Measurements from ENCODE around the gene AFAP1L2.
"Not testable (repeated sequence)": the region's sequence is repeated elsewhere in the genome, so short reads cannot be mapped to it uniquely, and the experiment has no call there.

AFAP1L2 gene

DNA sequence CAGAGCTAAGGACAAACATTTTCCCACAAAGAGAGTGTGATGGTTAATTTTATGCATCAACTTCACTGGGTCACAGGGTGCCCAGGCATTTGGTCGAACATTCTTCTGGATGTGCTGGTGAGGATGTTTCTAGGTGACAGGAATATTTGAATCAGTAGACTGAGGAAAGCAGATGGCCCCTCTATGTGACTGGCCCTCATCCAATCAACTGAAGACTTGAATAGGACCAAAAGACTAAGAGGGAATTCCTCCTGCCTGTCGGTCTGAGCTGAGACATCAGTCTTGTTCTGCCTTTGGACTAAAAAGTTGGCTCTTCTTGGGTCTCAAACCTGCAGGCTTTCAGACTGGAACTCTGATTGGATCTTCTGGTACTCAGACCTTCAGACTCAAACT, 44.4 kb downstream of the AFAP1L2 start:
- no peak for DNase-seq (ENCODE audit: low read depth)

DNA sequence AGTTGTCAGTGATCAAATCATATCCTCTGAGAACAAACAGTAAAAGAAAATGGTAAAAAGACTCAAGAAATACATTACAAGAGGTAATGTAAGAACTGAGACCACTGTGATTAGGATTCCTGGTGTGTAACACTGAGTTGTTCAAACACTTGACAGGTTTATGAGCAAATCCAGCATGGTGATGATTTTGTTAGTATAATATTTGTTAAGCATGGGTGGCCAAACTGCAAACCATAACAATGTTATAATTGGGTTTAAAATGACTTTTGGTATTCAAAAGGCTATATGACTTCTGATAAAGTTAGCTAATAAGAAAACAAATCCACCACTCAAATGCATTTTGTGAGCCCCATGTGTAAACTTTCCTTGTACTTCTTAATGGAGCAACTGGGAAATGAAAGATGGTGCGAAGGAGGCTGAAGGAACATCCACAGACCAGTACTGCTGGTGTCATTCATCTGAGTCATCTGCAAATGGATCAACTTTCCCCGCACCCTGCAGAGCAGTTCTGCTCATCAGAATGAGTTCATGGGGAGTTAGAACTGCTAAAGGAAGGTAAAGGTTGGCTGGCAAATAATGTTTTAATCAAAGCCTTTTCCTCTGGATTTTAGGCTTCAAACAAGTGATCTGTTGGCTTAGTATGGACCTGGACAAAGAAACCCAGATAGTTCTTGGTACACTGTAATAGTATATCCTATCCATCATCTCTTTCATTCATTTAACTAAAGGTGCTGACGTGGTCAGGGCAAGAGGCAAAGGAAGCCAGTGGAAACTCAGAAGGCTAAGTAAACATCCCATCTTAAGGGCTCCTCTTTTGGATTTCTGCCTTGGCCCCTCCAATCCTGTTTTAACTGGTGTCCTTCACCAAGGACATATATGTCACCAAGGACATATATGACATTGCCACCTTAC, 45.0 kb downstream of the AFAP1L2 start:
- DNase-seq (ENCODE audit: low read depth), result no peak

DNA sequence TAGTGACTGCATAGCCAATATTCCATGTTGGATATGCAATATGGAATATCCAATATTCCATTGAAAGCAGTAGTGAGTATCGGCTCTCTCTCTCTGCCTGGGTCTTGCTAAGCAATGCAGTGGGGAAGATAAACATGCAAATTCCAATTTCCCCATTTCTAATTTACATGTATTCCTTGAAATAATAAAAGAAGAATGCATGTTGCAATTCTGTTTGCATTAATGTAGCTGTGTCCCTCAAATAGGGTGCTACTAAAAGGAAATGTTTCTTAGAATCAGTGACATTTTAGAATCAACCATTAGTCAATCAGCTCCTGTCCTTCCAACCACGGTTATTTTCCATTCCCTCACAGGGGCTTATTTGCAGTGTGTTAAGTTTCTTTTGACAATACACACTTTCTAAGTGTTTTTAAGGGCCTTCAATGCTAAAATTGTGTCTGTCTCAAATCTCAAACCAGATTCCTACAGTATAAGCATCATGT, 46.7 kb downstream of the AFAP1L2 start:
- DNase-seq (ENCODE audit: low read depth), result no peak

DNA sequence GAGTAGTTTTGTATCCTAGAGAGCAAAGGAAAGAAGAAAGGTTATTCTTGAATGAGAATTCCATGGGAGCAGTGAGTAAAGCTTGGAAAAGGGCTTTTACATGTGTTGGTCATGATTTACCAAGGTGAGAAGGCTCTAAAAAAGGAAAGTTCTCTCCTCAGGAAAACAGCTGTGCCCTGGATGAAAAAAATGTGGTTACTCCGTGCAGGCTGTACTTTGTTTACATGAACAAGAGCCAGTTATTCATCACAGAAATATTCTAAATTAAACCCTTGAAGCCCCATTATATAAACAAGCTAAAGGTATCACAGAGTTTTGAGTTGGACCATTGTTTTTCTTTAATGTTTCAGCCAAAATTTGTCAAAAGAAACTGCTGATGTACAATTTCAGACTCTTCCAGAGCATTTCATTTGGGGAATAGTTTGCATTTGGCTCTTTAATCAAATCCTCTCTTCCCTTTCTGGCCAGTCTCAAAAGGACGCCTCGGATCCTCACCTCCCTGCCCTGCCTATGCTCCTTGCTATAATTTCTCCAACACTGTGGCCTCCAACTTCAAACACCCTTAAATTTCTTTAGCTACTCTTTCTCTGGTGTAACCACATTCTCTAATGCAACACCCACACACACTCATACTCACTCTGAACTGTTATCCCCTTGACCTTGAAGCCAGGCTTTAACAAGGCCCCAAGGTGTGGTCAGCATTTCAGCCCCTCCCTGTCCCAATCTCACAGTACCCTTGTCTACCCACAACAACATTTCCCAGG, 47.4 kb downstream of the AFAP1L2 start:
- no peak for DNase-seq (ENCODE audit: low read depth)

DNA sequence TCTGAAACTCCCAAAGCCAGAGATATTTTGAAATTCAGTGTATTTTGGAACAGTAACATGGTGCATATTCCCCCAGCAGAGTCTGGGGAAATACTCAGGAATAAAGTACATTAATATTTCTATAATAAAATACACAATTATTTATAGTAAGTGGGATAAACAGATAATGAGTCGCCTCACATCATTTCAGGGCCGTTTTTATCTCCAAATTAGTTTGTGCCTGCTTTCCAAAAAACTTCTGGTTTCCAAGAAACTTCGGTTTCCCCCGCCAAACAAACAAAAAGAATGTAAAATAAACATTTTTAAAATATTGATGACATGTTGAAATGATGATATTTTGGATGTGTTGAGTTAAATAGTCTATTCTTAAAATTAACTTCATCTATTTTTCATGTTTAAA, 48.2 kb downstream of the AFAP1L2 start:
- no peak for DNase-seq (ENCODE audit: low read depth)

DNA sequence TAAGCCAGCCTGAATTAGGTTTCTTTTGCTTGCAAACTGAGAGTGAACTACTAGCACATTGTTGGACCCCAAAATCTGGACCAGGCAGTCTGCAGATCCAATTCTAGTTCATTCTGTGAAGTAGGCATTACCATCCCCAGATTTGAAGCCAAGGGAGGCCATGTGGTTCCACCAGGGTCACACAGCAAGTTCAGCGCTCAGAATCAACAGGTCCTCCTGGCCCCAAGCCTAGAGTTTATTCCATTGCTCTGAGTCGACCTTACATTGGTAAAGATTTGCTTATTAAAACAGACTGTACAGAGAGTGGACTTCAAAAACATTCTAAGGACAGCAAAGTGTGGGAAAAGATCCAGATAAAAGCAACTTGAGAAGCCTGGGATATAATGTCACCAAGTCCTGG, 50.9 kb downstream of the AFAP1L2 start:
- no peak for DNase-seq (ENCODE audit: low read depth)

DNA sequence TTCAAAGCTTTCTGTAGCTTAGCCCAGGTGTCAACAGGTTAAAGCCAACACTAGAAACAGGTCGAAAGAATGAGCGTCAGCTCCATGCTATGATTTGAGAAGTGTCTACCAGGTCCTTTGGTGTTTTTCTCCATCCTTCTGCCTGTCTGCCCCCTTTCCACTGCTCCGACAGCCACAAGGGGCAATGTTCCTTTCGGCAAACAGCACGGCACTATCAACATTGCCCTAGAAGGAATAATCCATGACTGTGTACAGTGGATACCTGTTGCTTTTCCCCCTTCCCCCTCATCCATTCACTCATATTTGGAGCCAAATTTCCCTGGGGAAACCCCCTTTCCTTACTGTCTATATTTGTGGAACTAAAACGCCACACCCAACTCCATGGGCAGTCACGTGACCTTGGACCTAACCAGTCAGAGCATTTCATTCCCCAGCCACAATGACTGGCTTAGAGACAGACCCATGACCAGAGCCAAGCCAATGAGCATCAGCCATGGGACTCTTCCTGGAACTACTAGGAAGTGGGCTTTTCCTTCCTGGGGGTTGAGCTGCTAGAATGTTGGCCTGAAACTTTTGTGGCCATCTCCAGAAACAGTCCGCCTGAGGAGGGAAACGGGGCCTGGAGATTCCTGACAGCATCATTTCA, 51.5 kb downstream of the AFAP1L2 start:
- no peak for DNase-seq (ENCODE audit: low read depth)

DNA sequence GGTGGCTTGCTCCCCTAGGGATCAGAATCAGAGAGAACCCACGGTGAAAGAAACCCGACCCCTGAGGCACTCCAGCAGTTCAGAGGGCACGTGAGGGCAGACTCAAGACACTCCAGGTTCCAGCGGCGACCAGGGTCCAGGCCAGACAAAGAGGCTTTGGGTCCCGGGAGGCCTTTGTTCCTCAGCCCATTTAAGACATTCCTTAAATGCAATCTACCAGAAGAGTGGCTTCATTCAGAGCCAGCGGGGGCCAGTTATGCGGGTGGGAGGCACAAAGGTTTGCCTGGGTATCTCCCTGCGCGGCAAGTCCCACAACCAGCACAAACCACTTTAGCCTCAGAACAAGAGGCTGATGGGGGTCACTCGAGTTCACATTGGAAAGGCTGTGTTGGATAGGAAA, 53.6 kb downstream of the AFAP1L2 start:
- DNase-seq (ENCODE audit: low read depth), result no peak

DNA sequence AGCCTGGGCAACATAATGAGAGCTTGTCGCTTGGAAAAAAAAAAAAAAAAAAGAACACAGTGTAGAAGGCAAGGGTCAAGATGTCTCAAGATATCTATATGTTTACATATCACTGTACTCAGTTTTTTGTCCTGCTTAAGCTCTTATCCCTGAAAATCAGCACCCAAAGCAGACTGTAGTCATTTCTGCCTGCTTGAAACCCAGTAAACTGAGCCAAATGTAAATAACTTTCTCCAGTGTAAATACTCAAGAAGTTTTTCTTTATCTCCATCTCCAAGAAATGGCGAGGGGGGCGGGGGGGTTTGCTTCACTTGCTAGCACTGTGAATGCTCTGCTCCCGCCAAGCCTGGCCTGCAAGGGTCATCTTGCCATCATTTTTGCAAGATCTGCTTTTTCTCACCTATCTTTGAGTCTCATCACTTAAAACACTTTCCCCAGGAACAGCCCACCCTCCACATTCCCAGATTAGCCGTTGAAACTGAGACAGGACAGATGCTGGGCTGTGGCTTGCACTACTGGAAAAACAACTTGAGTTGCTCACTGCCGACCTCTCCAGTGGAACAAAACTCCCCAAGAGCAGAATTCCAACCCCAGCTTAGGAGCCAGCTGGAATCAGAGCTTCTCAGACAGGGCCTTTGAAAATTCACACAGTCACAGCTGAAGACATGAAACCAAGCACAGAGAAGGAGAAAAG, 54.6 kb downstream of the AFAP1L2 start:
- DNase-seq (ENCODE audit: low read depth), result no peak

DNA sequence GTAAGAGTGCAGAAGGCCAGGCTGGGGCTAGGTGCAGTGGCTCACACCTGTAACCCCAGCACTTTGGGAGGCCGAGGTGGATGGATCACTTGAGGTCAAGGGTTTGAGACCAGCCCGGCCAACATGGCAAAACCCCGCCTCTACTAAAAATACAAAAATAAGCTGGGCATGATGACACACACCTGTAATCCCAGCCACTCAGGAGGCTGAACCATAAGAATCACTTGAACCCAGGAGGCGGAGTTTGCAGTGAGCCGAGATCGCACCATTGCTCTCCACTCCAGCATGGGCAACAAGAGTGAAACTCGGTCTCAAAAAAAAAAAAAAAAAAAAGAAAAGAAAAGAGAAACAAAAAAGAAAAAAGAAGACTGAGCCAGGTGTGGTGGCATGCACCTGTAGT, 55.2 kb downstream of the AFAP1L2 start:
- not testable (repeated sequence) for DNase-seq (ENCODE audit: low read depth)

DNA sequence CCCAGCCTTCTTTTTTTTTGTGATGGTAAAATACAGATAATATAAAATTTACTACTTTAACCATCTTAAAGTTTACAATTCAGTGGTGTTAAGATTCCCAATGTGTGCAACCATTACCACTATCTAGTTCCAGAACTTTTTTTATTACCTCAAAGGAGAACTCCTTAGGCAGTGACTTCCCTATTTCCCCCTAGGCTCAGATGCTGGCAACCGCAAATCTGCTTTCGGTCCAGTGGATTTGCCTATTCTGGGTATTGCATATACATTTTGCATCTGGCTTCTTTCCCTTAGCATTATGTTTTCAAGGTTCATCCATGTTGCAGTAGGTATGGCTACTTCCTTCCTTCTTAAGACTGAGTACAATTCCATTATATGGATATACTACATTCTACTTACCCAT, 56.5 kb downstream of the AFAP1L2 start:
- no peak for DNase-seq (ENCODE audit: low read depth)

DNA sequence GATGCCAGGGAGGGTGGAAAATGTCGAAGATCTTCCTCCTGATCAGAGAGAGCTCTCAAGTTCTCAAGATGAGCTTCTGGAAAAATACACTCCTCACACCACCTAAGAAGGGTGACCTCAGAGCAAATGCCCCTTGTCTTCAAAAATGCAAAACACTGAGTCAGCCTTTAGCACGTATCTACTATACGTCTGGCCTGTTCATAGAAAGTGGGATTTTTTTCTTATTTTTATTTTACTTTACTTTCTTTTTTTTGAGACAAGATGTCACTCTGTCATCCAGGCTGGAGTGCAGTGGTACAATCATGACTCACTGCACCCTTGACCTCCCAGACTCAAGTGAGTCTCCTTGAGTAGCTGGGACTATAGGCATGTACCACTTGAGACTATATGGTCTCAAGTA, 57.1 kb downstream of the AFAP1L2 start:
- no peak for DNase-seq (ENCODE audit: low read depth)

DNA sequence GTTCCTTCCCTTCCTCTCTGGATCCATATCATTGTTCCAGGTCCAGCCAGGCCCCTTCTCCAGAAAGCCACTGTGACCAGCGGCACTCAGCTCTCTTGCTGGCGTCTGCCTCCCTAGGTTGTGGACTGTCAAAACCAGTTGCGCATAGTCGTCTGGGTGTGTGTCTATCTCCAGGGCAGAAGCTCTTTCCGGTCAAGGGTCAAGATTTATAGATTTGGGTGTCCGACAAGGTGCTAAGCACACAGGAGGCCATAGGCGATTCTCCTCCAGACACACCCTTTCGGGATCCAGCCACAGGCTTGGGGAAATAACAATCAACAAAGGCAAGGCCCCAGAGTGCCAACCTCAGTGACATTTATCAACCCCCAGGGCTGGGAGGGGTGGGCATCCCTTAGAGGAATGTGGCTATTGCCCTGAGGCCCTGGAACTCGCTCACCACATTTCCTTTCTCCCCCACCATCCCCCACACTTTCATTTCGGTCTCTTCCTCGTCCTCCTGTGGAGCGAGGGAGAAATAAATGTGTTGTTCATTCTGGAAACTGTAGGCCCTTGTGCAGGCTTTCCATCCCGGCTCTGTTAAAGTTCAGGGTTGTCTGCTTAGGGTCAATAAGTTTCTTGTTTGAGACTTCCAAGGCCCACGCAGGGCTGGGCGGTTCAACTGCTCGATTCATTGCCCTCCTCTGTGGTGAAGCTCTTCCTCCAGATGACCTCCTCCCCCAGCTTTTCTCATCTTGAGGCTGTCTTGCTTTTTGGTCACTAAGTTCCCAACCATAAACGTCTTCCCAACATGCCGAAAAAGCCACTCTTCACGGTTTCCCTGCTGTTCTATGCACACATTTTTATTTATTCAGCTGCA, 57.9 kb downstream of the AFAP1L2 start:
- no peak for DNase-seq (ENCODE audit: low read depth)

DNA sequence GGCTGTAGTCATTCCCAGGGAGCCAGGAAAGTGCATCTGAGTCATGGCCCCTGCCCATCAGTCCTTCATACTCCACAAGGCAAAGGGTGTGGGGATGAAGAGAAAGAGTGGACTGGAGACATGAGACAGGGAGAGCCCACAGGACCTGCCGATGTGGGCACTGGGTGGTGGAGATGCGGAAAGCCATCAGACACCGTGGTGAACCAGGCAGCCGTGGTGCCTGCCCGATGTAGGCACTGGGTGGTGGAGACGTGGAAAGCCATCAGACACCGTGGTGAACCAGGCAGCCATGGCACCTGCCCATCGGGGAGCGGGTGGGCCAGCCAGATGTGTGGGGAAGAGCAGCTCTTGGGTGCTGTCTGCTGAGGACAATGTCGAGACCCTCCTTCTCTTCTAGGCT, 58.6 kb downstream of the AFAP1L2 start:
- no peak for DNase-seq (ENCODE audit: low read depth)

DNA sequence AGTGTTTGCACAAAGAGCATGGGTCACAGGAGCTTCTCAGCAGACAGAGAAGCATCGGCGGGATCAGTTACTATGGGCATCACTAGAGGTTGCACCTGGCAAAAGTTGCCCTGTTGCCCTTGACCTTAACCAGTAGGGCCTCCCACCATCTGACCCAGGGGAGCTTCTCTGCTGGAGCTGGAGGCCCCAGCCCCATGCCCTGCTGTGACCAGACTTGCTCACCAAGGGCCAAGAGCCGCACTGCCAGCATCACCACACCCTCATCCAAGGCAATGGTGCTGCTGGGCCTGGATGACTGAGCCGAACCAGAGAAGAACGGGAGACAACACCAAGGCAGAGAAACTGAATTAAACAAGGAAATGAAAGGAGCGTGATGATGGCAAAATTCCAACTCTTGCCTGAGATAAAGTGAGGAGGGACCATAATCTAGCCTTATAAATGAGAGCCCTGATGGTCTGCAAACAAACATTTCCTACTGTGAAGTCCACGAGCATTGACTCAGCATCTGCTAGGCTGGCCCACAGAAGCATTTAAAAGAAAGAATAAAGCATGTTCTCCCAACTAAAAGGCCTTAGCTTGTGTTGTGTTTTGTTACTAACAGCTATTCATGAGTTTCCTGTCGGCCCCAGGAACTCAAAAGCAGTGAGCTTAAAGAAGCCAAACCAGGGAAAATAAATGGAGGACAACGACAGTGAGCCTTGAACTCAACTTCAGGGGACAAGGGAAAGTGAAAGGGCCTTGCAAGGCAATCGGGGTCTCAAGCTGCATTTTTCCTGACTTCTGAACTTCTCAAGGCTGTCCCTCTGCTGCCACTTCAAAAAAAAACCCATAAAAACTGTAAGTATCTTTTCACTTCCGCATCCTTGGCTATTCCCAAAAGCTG, 60.4 kb downstream of the AFAP1L2 start:
- no peak for DNase-seq (ENCODE audit: low read depth)

DNA sequence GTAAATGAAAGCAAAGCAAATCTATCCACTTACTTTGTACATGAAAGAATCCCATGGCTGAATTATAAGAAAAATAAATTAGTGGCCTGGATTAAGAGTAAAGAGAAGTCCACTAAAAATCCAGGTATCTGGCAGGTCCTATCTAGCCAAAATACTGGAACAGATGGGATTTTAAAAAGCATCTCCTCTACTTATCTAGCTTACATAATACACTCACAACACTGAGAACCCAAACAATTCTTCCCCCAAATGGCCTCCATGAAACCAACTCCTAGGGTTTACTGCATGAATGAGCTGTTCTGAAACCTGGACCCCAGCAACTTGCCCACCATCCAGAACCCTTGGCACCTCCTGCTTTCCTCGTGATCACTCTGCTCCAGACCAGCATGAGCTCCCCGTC, 61.3 kb downstream of the AFAP1L2 start:
- no peak for DNase-seq (ENCODE audit: low read depth)

DNA sequence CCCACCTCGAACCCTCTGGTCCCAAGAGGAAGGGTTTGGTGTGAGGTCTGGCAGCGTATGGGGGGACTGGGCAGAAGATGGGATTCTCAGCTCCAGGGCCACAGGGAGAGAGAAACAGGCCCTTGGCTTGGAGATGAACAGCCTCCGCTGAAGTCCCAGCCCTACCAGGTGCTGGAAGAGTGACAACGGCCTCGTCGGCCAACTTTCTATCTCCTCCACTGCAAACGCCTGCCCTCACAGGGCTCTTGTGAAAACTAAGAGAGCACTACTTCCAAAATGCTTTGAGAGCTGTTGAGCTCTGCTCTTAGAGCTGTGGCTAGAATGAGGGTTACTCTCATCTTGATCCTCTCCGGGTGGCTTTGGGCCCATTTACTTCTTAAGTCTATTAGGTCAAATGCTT, 63.5 kb downstream of the AFAP1L2 start:
- no peak for DNase-seq (ENCODE audit: low read depth)

DNA sequence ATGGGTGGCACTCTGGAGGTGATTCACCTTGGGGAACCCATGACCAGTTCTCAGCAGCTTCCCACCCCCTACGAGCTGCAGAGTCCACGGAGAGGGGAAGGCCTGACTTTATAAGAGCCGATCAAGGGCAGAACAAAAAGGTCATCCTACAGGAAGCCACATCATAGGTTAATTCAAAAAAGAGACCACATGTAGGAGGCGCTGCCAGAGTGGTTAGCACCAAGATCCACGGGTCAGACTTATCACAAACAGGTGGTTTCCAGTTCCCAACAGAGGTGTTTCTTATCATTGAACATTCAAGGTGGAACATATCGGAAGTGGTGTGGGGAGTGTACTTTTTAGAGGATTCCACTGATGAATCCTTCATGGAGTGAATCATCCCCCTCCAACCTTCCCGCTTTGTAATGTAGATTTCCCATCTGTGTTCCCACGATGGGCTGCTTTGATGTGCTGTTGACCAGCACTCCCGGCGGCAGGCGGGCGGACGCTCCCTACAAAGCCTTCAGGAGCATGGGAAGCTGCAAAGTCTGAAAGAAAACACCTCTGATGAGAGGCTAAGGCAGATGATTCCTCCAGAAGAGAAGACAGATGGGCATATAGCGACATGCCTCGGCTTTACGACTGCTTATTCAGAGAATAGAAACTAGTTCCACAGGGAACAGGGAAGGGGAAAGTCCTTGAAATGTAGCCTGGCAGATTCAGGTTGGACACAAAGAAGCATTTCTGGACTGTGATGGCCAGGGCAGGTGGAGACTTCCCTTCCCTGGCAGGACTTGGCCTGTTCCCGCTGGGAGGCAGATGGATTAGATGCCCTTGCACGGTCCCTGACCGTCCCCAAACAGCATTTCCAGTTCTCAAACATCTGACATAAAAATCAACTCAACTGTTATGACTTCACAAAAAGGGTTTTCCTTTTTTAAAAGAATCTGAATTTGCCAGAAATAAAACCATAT, 66.5 kb downstream of the AFAP1L2 start:
- DNase-seq (ENCODE audit: low read depth), result no peak
